GM11168 (cell line): ENCODE data around the gene SLC16A5.
"Not testable (repeated sequence)": the region's sequence is repeated elsewhere in the genome, so short reads cannot be mapped to it uniquely, and the experiment has no call there.

Experiments used
- in situ Hi-C: fragments of 300-500 bp; cut with MboI; formaldehyde crosslinking; loops from one replicate; pipeline ENCODE4 v1.12.0; 2022; ENCODE audit warnings: low sequenced_read_pairs; ENCODE audit not compliant: unreplicated experiment

SLC16A5 gene

DNA sequence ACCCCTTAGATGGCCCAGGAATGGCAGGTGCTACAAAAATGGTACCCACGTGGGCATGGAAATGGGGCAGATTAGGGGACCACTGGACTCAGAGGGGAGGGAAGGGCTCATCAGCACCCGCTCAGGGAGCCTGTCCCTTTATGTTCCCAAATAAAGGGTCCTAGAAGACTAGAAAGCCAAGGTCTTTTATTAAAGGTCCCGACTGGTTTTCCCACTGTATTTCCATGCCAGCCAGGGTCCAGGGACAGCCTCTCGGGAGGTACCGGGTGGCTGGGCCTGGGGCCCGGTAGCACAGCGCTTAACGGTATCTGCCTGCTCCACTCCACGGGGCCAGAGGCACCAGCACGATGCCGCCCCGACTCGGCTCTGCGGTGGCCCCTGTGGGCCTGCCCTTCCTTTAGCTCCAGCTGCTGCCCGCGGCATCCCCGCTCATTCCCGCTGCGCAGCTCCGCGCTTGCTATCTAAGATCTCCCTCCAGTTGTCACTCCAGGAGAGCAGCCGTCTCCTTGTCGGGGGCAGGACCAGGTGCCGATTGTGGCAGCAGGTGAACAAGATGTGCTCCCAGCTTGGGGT is 42.4 kb downstream of the SLC16A5 start:
- in situ Hi-C loops: no loop called here

DNA sequence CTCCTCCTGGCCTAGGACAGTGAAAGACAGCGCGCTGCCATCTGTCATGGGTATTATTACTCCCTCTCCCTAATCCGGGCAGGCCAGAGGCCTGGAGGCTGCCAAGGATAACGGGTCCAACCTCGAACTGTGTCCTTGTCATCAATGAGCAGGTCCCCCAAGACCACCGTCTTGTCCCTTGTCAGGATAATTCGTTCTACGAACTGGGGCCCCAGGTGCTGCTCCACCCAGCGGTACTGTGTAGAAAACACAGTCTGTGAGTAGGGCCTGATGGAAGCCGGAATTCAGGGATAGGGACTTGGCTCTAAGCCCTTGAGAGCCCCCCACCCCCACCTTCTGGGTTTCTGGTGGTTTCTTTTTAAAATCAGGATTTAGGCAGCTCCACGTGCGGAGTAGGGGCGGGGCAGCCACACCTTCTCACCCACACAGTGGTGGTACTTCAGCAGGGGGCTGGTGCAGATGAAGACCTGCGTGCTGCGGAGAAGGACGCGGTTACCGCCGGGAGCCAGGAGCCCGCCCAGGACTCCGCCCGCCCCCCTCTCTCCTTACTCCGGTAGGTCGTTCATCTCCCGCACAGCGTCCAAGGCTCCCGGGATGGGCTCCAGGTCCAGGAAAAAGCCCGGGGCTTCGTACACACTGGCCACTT is 43.0 kb downstream of the SLC16A5 start:
- in situ Hi-C loops: no loop called here

DNA sequence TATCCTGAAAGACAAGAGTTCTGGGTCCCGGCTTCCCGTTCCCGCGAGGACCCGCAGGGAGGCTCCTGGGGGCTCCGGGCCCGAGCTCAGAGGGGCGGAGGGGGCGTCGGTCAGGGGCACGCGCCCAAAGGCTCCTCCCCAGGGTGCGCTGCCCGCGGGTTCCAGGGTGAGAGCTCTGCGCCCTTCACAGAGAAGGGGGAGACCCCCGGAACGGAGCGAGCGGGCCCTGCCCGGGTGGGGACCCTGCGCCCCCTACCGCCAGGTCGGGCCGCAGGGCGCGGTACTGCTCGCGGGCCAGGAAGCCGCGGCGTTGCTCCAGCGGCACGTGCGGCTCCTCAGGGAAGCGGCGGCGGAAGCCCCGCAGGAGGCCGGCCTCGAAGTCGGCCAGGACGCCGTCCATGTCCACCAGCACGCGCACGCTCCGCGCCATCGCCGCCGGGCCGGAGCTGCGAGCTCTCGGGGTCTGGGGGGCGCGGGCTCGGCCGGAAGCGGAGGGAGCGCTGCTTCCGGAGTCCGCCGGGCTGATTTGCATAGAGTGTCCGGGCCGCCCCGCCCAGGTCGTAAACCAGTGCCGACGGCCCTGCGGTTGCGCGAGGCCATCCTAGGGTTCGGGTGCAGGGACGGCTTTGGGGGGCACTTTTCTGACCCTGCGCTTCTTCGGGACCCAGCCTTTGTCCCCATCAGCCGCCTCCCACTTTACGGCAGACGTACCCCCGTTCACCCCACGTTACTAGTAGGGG is 43.7 kb downstream of the SLC16A5 start, which contains the start of gene NT5C:
TSS of gene NT5C (minus strand) at position 465 of the 740 bp plus-strand sequence. CDS start at position 430, 35 bp downstream.
- in situ Hi-C loops: no loop called here

DNA sequence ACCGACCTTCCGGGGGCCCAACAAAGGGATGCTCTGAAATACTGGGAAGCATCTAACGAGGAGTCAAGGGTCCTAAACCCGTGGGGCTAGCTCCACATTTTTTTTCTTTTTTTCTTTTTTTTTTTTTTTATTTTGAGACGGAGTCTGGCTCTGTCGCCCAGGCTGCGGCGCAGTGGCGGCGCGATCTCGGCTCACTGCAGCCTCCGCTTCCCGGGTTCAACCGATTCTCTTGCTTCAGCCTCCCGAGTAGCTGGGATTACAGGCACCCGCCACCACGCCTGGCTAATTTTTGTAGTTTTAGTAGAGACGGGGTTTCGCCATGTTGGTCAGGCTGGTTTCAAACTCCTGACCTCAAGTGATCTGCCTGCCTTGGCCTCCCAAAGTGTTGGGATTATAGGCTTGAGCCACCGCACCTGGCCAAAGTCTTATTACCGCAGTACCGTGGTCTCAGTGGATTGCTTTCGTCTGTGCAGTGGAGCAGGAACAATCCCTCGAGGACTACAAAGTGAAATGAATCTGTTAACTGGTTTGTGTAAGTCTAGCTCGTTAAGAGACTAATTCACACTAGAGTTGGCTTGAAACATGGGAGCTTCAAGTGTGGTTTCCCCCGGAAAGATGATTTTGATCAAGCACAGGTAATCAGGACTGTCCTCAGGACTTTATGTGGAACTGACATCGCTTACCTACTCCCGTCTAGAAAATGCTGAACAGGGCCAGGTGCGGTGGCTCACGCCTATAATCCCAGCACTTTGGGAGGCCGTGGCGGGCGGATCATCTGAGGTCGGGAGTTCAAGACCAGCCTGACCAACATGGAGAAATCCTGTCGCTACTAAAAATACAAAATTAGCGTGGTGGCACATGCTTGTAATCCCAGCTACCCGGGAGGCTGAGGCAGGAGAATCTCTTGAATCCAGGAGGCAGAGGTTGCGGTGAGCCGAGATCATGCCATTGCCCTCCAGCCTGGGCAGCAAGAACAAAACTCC is 44.6 kb downstream of the SLC16A5 start:
- in situ Hi-C loops: not testable (repeated sequence)

DNA sequence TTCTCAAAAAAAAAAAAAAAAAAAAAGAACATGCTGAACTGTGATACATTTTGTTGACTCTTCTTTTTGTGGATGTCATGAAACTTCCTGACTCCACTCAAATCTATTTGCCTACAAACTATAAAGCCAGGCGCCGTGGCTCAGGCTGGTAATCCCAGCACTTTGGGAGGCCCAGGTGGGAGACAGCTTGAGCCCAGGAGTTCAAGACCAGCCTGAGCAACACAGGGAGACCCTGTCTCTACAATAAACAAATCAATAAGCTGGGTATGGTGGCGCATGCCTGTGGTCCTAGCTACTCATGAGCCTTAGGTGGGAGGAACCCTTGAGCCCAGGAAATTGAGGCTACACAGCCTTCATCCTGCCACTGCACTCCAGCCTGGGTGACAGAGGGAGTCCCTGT is 45.2 kb downstream of the SLC16A5 start:
- in situ Hi-C loops: no loop called here

DNA sequence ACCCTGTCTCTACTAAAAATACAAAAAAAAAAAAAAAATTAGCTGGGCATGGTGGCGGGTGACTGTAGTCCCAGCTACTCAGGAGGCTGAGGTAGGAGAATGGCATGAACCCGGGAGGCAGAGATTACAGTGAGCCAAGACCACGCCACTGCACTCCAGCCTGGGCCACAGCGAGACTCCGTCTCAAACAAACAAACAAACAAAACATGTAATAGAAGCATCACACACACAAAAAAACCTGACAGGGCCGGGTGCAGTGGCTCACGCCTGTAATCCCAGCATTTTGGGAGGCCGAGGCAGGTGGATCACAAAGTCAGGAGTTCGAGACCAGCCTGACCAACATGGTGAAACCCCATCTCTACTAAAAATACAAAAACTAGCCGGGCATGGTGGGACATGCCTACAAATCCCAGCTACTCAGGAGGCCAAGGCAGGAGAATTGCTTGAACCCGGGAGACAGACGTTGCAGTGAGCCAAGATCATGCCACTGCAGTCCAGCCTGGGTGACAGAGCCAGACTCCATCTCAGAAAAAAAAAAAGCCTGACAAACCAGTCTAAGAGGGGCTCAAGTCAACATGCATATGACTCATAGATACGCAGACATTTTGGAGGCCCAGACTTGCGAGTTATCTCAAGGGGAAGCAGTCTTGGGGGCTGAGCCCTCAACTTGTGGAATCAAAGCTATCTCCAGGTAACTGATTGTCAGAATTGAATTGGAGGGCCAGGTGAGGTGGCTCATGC is 46.0 kb downstream of the SLC16A5 start:
- in situ Hi-C loops: not testable (repeated sequence)

DNA sequence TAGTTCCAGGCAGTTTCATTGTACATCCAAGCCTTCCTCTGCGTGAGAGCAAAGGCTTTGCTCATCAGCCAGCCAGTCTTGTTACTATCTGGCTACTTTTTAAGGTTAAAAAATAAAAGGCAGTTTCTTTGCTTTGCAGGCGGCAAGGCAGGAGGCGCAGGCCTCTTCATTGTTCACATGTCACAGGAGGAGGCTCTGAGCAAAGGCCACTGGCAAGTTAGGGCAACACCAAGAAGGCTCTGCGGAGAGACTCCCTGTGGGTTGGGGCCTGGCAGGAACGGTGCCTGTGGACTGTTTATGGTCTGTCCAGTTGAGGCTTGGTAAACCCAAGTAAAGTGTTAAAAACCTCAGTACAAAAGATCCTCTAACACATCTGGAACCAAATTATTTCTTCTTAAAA is 47.7 kb downstream of the SLC16A5 start:
- in situ Hi-C loops: no loop called here

DNA sequence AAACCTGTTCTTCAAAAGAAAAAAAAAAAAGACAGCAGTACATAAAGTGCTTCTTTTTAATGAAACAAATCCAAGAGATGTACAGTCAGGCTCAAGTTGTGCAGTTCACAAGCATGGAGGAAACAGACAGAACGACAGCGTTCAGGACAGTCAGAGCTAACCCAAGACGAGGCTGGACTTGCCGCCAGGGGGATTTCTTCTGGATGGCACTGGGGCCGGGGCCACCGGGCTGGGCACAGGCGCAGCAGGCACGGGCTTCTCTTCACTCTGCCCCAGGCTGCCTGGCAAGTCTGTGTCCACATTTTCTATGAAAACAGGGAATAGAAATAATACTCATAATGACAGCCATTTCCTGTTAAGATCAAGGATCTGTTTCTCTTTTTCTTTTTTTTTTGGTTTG is 48.2 kb downstream of the SLC16A5 start:
- in situ Hi-C loops: no loop called here

DNA sequence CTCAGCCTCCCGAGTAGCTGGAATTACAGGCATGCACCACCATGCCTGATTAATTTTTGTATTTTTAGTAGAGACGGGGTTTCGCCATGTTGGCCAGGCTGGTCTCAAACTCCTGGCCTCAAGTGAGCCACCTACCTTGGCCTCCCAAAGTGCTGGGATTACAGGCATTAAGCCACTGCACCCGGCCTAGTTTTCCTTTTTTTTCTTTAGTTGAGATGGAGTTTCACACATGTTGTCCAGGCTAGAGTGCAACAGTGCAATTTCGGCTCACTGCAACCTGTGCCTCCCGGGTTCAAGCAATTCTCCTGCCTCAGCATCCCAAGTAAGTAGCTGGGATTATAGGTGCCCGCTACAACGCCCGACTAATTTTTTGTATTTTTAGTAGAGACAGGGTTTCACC is 50.0 kb downstream of the SLC16A5 start:
- in situ Hi-C loops: not testable (repeated sequence)

DNA sequence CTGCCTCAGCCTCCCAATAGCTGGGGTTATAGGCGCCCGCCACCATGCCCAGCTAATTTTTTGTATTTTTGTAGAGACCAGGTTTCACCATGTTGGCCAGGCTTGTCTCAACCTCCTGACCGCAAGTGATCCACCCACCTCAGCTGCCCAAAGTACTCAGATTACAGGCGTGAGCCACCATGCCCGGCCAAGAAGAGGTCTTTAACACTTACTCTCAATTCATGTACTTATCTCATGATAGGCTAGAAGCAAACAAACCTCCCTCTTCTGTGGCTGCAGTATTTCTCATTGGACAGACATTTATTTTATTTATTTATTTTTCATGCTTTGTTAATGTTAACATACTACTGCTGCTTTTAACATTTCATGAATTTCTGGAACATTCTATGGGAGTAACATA is 50.8 kb downstream of the SLC16A5 start:
- in situ Hi-C loops: no loop called here

DNA sequence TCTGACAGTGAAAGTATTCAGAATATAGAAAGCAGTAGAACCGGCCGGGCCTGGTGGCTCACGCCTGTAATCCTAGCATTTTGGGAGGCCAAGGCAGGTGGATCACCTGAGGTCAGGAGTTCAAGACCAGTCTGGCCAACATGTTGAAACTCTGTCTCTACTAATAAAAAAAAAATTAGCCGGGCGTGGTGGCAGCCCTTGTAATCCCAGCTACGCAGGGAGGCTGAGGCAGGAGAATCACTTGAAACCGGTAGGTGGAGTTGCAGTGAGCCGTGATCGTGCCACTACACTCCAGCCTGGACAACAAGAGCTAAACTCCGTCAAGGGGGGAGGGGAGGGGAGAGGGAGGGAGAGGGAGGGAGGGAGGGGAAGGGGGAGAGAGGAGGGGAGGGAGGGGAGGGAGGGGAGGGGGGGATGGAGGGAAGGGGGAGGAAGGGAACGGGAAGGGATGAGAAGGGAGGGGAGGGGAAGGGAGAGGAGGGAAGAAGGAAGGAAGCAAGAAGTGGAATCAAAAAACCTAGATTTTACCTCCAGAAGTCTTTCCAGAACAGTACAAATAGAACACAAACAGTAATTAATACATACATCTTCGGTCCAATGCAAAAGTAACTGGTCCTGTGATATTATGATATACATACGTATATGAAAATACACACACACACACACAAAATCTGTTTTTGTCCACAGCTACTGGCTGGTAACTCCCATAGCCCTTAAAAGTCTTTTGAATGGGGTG is 54.6 kb downstream of the SLC16A5 start:
- in situ Hi-C loops: no loop called here

DNA sequence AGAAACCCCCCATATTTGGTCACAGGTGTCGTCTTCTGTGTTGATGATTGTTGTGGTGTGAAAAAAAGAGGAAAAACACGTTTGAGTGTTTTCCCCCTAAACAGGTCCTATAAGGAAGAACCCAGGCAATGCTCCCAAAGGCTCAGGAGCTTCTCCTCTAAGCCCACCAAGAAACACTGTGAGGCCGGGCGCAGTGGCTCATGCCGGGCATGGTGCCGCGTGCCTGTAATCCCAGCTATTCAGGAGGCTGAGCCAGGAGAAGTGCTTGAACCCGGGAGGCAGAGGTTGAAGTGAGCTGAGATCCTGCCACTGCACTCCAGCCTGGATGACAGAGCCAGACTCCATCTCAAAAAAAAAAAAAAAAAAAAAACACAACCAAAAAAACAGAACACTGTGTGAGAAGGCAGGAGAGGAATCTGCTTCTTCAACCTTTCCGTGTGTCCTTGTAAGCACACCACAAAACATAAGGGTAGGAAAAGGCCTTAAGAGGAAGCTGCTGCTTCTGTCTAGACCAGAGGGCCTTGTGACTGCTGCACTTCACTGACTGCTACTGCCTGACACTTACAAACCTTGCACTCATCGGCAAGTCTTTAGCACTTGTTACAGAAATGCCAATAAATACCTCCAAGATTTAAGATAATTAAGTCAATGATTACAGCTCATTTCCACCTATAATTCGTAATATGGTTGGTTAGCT is 57.2 kb downstream of the SLC16A5 start:
- in situ Hi-C loops: no loop called here

DNA sequence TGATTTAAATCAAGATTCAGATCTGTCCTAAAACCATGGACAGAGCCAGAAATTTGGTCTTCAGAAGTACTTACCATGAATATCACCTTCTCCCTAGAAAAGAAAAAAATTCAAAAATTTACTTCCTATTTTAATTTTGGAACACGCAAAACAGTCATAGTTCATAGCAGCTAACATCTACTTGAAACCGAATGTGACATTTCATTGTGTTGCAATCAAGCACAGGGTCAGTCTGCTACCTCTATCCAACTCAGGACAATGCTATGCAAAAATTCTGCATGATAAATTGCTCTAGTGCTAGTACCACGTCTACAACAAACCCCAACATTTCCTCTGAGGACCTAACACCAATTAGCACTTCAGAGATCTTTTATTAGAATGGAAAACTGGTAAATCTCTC is 58.8 kb downstream of the SLC16A5 start:
- in situ Hi-C loops: no loop called here

DNA sequence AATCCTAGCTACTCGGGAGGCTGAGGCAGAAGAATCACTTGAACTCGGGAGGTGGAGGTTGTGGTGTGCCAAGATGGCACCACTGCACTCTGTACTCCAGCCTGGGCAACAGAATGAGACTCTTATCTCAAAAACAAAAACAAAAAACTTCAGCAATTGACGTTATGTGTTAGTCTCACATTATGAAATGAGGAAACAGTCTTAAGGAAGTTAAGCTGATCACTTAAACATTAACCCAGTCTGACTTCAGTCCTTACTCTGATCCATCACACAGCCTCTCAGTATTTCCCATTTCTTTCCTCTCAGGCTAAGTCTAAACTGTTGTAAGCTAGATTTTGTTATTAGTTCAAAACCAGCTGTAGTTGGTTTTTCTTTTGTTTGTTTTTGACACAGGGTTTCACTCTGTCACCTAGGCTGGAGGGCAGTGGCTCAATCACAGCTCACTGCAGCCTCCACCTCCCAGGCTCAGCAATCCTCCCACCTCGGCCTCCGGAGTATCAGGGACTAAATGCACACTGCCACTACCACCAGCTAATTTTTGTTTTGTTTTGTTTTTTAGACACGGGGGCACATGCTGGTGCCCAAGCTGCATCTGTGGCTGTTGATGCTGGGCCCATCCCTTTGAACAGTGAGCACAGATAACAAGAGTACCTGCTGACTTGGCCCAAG is 60.3 kb downstream of the SLC16A5 start:
- in situ Hi-C loops: no loop called here

DNA sequence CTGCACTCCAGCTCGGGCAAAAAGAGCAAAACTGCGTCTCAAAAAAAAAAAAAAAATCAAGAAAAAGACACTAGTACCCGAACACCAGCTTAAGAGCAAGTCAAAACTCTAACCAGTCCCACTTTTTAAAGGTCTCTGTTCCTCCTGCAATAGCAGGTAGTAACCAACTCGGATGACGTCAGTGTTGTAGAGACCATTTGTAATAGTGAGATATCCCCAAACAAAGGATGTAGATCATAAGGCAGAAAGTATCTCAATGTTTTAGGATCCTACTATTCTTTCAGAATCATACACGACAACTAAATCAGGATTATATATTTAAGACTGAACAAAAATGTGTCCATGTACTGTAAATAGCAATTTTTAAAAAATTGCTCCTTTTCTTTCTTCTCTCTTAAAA is 64.2 kb downstream of the SLC16A5 start:
- in situ Hi-C loops: no loop called here

DNA sequence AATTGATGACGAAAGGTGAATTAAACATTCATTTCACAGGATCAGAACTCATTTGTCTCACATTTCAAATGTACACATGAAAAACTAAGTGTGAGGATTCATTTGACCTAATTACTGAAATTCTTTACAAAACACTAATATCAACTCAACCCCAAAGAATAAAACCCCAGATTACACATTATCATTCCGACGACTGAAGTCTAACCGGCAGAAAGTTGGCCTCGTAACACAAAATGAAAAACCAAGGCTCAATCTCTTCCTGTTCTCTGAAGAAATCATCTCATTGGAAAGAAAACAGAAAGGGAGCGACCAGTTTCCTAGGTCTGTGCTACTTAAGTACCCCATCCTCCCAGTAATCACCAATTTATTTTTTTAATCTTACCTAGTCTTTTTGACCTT is 64.8 kb downstream of the SLC16A5 start:
- in situ Hi-C loops: no loop called here

DNA sequence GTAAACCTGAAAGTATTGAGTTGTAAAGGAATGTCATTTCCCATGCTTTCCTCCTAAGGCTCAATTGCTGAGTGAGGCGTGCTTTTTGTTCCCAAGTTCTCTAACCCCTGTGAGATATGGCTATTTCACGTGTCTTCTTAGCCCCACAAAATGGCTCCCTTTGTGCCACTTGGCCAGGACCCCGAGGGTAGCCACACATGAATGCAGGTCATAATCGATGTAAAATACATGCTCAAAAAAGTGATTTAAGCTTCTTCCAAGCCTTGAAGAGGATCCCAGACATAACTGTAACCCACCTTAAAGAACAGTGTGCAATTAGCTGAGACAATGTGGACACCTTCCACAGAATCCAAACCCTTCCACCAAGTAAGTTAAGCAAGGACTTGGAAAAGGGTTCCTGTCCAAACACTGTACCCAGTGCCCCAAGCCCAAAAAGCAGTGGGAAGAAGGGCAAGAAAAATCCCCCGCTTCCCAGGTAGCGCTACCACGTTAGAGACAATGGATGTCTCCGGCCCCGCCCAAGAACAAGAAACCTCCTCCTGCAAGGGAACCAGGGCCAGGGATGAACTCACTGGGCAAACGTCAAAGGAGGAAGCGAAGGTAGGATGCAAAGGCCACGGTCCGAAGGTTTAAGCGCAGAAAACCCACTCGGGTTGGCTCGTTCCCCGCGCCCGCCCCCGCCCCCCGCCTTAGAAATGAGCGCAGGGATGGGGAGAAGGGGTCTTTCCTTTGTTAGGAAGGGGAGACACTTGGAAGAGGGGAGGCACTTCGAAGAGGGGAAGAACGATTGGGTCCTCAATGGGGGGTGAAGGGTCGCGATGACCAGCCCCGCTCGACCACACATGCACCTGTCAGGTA is 65.4 kb downstream of the SLC16A5 start:
- in situ Hi-C loops: no loop called here
